Ishikawa (cell line): ENCODE data around the gene SETD7.
A peak's percentile ranks its signal among the peaks of the same experiment; 100 is the strongest.

Experiments
- EGR1 ChIP-seq: IDR thresholded peaks from 2 replicates; pipeline ENCODE4 v1.6.1; 2012
- EP300 ChIP-seq: IDR thresholded peaks from 2 replicates; pipeline ENCODE4 v1.6.1; 2012; ENCODE audit warnings: borderline replicate concordance
- FOXM1 ChIP-seq: IDR thresholded peaks from 2 replicates; pipeline ENCODE4 v1.6.1; 2012; ENCODE audit warnings: low read depth, borderline replicate concordance
- MAX ChIP-seq: IDR thresholded peaks from 2 replicates; pipeline ENCODE4 v1.6.1; 2012
- NFIC ChIP-seq: IDR thresholded peaks from 2 replicates; pipeline ENCODE4 v1.6.1; 2012
- RAD21 ChIP-seq: IDR thresholded peaks from 2 replicates; pipeline ENCODE4 v1.6.1; 2012; ENCODE audit warnings: low read depth
- REST ChIP-seq: IDR thresholded peaks from 2 replicates; pipeline ENCODE4 v1.6.1; 2012; ENCODE audit warnings: low read depth, mild to moderate bottlenecking
- TAF1 ChIP-seq: IDR thresholded peaks from 2 replicates; pipeline ENCODE4 v1.6.1; 2012; ENCODE audit warnings: low read depth, mild to moderate bottlenecking
- TCF12 ChIP-seq: IDR thresholded peaks from 2 replicates; pipeline ENCODE4 v1.6.1; 2012; ENCODE audit warnings: low read depth
- USF1 ChIP-seq: IDR thresholded peaks from 2 replicates; pipeline ENCODE4 v1.6.1; 2012
- YY1 ChIP-seq: IDR thresholded peaks from 2 replicates; pipeline ENCODE4 v1.6.1; 2012; ENCODE audit warnings: low read depth

DNA sequence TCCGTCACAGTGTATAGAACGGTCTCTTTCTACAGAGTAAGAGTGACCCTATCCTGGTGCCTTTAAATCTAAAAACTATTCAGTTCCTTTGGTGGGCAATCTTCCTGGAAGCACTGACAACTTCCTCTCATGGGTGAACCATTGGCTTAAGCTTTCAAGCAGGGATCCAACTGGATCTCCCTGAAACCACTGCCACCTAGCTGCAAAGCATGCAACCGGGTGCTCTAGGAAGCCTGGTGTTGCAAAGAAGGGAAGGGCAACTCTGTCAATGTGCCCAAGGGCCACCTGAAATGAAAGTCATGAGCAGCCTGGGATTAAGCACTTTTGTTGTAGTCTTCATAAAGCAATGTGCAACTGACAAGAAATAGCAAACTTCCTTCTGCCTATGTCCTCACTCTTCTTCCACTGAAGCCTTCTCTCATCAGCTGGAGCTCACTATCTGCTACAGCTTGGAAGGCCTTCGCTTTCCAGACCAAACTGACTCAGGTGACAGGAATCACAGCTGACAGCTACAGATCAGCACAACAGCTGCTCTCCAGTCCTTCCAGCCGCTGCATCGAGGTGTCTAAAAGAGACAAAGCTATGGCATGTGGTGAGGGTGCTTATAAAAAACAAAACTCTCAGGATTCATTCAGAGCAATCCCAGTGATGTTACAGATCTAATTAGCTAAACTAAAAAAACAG lies 46.1 kb downstream of the SETD7 start:
- no peak for TF ChIP-seq TCF12
- TF ChIP-seq EP300, result no peak
- TF ChIP-seq REST, result no peak
- no peak for TF ChIP-seq NFIC
- TF ChIP-seq EGR1, result no peak
- no peak for TF ChIP-seq TAF1
- no peak for TF ChIP-seq YY1
- no peak; the same call in 1 of the 2 replicates for TF ChIP-seq MAX
- TF ChIP-seq RAD21, result peak; percentile 53; the same call in 1 of the 2 replicates
- TF ChIP-seq USF1, result no peak
- TF ChIP-seq FOXM1, result no peak
